GM12872 (cell line): Measurements from ENCODE around the gene ANKDD1A.

Source experiments
- TF ChIP-seq, protein P1 (sequence below): IDR thresholded peaks from 3 replicates; pipeline ENCODE4 v1.5.1; 2011; ENCODE audit warnings: low read depth, mild to moderate bottlenecking, low read length, moderate library complexity; ENCODE audit not compliant: insufficient read depth

The ANKDD1A gene

DNA sequence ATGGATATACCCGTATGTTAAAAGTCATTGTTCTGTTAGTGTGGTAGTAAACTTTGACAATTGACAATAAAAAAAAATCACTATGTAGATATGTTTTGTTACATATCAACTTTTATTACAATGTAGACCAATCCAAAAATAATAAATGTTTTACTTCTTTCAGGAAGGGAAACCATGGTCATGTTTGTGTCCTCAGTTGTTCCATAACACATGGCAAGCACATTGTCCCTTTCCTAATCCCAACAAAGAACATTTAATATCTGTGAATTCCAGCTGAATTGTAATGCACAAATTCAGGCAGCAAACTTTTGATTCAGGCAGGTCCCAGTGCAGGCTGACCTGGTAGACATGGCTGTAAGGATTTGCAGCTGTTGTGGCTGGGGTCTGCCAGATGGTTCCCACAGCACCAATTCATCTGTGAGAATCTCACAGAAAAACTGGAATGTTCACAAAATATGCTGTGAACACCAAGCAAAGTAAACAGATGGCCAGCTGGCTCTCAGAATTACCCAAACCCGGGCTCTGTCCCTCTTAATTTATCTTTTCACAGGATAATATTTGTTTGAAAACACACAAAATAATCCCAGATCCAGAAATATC lies 79.9 kb downstream of the ANKDD1A start:
- TF ChIP-seq, protein P1, sequence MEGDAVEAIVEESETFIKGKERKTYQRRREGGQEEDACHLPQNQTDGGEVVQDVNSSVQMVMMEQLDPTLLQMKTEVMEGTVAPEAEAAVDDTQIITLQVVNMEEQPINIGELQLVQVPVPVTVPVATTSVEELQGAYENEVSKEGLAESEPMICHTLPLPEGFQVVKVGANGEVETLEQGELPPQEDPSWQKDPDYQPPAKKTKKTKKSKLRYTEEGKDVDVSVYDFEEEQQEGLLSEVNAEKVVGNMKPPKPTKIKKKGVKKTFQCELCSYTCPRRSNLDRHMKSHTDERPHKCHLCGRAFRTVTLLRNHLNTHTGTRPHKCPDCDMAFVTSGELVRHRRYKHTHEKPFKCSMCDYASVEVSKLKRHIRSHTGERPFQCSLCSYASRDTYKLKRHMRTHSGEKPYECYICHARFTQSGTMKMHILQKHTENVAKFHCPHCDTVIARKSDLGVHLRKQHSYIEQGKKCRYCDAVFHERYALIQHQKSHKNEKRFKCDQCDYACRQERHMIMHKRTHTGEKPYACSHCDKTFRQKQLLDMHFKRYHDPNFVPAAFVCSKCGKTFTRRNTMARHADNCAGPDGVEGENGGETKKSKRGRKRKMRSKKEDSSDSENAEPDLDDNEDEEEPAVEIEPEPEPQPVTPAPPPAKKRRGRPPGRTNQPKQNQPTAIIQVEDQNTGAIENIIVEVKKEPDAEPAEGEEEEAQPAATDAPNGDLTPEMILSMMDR: no peak

DNA sequence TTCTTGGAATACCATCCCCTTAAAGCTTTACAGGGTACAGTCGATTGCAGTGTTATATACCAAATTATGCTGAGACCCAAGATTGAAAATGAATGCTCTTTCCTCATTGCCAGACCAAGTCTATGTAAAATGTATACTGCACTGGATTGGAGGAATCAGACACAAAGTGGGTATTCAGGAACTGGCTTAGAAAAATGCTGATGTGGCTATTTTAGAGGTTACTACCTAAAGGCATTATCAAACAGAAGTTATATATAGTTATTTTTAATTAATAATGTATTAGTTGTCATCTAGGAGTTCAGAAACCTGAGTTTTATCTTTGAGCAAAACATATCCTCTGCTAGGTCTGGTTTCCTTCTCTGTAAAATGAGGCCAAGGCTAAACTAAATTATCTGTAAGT lies 81.6 kb downstream of the ANKDD1A start:
- TF ChIP-seq, protein P1: no peak

DNA sequence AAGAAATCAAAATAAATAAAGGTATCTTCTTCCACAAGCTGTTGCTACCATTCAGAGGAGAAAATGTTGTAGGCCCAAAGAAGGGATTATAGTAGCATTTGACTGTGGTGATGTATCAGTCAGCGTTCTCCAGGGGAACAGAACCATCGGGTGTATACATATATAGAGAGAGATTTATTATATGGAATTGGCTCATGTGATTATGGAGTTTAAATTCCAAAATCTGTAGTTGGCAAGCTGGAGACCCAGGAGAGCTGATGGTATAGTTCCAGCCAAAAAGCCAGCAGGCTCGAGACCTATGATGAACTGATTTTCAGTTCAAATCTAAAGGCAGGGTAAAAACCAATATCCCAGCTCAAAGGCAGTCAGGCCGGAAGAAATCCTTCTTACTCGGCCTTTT lies 85.4 kb downstream of the ANKDD1A start:
- TF ChIP-seq, protein P1: no peak

DNA sequence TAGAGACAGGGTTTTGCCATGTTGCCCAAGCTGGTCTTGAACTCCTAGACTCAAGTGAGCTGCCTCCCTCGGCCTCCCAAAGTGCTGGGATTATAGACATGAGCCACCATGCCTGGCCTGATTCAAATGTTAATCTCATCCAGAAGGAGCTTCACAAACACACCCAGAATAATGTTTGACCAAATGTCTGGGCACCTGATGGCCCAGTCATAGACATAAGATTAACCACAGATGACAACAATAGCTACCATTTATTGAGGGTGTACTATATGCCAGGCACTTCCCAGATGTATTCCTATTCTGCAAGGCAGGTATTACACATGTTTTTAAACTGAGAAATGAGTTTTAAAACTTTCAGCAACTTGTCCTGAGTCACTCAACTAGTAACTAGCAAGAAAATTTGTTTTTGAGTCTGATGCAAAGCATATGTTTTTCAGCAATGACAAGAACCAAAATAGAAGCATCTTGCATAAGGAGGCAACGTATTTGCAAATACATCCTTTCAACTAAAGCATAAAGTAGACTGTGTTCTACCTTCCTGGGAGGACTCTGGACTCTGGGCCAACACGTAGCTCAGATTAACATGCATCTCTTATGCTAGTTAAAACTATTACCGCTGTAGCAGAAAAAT lies 86.2 kb downstream of the ANKDD1A start:
- TF ChIP-seq, protein P1: no peak

DNA sequence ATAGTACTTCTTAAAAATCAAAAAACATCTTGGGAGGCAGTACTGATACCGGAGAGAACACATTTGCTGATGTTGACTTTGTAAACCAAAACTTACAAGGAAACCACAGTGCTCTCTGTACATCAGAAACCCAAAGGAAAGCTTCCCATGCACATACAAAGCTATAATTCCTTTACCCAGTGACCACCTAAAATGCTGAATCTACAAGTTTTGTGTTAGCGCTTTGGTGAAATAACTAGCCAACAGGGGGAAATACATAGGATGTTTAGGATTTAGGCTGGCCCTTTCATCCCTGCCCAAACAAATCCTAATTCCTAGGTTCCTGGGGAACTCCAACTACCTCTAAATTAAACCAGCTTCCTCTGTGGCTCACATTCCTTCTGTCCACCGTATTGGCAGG lies 93.3 kb downstream of the ANKDD1A start:
- TF ChIP-seq, protein P1: no peak

DNA sequence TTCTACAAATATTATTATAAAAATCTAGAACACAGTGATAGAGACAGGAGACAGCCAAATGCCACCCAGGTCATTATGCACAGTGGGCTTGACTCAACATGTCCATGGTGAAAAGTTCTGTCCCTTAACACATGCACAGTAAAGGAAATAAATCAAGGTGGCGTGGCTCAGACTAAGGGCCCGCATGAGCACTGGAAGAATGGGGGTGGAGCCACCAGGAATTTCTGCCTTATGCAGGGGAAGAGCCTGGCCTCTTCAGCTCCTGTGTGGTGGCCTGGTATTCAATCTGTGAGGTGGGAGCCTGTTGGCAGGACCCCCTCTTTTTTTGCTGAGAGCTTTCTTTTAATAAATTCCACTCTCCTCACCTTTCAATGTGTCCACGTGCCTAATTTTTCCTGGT lies 95.2 kb downstream of the ANKDD1A start:
- TF ChIP-seq, protein P1: no peak
